GM12865 (cell line): ENCODE results near the gene PYDC1.

ENCODE experiments used
- DNase-seq: peaks from one replicate; pipeline ENCODE4 v3.0.0; 2010; ENCODE audit warnings: low read depth
- H3K4me3 ChIP-seq: 2 replicates; pipeline ENCODE4 v1.5.1; 2011; ENCODE audit warnings: mild to moderate bottlenecking, low read depth, low read length, control low read depth
- TF ChIP-seq, protein P1 (sequence below): IDR thresholded peaks from 2 replicates; pipeline ENCODE4 v1.5.1; 2011; ENCODE audit warnings: low read length, control low read depth, low read depth, inconsistent platforms; ENCODE audit not compliant: insufficient read depth; ENCODE audit errors: missing control alignments

PYDC1 gene

DNA sequence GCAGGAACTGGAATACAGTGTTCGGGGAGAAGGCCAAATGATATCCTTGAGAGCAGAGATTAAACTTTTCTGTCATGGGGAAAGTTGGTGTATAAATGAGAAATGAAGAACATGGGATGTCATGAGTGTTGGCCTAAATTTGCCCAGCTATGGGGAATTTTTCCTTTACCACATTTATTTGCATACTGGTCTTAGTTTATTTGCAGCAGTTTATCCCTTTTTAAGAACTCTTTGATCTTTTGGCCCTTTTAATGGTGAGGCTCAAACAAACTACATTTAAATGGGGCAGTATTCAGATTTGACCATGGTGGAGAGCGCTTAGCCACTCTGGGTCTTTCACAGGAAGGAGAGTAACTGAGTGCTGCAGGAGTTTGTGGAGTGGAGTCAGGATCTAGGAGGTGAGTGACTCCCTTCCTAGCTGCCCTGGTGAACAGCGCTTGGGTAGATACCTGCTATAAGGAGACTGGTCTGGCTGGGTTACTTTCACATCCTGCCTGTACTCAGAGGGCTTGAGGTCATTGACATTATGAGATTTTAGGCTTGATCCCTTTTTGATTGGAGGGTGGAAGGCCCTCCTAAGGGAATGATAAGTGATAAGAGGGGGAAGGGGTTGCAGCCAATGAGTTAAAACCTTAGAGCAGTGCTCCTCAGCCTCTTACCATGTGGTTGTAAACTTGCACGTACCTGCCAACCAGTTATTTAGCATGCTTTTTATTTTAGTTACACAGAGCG is 25.1 kb downstream of the PYDC1 start:
- TF ChIP-seq, protein P1, sequence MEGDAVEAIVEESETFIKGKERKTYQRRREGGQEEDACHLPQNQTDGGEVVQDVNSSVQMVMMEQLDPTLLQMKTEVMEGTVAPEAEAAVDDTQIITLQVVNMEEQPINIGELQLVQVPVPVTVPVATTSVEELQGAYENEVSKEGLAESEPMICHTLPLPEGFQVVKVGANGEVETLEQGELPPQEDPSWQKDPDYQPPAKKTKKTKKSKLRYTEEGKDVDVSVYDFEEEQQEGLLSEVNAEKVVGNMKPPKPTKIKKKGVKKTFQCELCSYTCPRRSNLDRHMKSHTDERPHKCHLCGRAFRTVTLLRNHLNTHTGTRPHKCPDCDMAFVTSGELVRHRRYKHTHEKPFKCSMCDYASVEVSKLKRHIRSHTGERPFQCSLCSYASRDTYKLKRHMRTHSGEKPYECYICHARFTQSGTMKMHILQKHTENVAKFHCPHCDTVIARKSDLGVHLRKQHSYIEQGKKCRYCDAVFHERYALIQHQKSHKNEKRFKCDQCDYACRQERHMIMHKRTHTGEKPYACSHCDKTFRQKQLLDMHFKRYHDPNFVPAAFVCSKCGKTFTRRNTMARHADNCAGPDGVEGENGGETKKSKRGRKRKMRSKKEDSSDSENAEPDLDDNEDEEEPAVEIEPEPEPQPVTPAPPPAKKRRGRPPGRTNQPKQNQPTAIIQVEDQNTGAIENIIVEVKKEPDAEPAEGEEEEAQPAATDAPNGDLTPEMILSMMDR, result no peak
- no peak overlapping the region for H3K4me3 ChIP-seq
- DNase-seq, result no peak

GRCh38 chr16:31190818-31191444 is 26.0 kb downstream of the PYDC1 start:
- DNase-seq, result no peak
- no peak overlapping the region for H3K4me3 ChIP-seq
- TF ChIP-seq, protein P1, result no peak

DNA sequence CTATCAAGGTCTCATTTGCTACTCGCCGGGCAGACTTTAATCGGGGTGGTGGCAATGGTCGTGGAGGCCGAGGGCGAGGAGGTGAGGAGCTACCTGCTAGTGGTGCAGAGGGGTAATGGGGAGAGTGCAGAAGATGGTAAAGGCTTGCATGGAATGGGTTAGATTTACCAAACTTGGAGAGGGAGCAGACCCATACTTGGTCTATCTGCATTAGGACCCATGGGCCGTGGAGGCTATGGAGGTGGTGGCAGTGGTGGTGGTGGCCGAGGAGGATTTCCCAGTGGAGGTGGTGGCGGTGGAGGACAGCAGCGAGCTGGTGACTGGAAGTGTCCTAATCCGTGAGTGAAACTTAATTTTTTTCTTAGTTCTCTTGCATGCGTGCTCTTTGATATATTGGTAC is 26.9 kb downstream of the PYDC1 start:
- DNase-seq, result no peak
- no peak overlapping the region for H3K4me3 ChIP-seq
- TF ChIP-seq, protein P1, result no peak

DNA sequence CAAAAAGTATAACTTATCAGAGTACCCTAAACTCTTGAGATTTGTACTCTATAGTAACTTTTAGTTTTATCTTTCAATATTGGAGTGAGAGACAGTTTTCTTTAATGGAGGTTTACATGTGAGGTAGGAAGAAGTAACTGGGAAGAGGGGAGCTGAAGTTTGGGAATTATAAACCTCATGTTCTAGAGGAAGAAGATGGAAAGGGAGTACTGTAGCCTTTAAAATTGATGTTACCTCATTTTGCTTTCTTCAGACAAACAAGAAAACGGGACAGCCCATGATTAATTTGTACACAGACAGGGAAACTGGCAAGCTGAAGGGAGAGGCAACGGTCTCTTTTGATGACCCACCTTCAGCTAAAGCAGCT is 27.5 kb downstream of the PYDC1 start:
- no peak for DNase-seq
- TF ChIP-seq, protein P1, result no peak
- H3K4me3 ChIP-seq, result no peak overlapping the region

GRCh38 chr16:31188450-31189411 is 28.2 kb downstream of the PYDC1 start:
- no peak overlapping the region for H3K4me3 ChIP-seq
- DNase-seq, result no peak
- TF ChIP-seq, protein P1, result no peak

GRCh38 chr16:31187808-31188189 is 29.1 kb downstream of the PYDC1 start:
- no peak for DNase-seq
- TF ChIP-seq, protein P1, result no peak
- H3K4me3 ChIP-seq, result no peak overlapping the region
